ENCODE data around the gene OBSCN.

DNA sequence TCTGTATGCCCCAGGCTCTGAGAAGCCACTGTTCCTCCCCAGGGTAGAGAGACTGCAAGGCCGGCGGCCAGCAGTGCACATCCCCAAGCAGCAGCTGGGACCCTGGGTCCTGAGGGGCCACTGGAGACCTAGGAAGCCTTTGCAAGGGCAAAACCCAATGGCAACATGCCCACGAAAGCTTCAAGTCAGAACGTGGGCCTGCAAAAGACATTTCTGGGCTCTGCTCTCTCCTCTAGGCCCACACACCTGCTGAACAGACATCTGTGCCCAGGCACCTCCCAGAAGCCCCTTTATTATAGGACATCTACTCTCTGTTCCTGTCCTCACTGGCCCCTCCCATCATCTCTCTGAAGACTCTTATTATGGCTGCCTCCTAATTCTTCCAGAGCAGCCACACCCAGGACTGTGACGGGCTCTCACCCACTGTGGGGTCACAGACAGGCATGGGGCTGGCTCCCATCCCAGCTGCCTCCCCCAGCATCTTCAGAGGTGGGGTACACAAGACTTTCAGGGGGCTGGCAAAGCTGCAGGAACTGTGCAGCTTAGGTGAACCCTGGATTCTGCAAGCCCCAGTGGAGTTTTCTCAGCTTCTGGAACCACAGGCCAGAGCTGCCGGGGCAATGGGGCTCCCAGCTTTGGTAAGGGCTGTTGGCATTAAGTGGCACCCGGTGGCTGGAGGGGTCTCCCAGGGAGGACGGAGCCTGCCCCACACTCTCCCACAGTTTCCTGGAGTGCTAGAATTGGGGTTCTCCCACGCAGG, 186.1 kb downstream of the OBSCN start:
- TF ChIP-seq ELF4 (CRISPR knock-in tag; IDR thresholded peaks at IDR 0.05; ENCODE audit: borderline replicate concordance) = no peak
- TF ChIP-seq, protein P1, sequence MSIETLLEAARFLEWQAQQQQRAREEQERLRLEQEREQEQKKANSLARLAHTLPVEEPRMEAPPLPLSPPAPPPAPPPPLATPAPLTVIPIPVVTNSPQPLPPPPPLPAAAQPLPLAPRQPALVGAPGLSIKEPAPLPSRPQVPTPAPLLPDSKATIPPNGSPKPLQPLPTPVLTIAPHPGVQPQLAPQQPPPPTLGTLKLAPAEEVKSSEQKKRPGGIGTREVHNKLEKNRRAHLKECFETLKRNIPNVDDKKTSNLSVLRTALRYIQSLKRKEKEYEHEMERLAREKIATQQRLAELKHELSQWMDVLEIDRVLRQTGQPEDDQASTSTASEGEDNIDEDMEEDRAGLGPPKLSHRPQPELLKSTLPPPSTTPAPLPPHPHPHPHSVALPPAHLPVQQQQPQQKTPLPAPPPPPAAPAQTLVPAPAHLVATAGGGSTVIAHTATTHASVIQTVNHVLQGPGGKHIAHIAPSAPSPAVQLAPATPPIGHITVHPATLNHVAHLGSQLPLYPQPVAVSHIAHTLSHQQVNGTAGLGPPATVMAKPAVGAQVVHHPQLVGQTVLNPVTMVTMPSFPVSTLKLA (IDR thresholded peaks at IDR 0.05) = no peak
- no peak for TF ChIP-seq POLR2AphosphoS5 (IDR thresholded peaks at IDR 0.05; ENCODE audit: low read depth, low read length)
- TF ChIP-seq, protein P2, sequence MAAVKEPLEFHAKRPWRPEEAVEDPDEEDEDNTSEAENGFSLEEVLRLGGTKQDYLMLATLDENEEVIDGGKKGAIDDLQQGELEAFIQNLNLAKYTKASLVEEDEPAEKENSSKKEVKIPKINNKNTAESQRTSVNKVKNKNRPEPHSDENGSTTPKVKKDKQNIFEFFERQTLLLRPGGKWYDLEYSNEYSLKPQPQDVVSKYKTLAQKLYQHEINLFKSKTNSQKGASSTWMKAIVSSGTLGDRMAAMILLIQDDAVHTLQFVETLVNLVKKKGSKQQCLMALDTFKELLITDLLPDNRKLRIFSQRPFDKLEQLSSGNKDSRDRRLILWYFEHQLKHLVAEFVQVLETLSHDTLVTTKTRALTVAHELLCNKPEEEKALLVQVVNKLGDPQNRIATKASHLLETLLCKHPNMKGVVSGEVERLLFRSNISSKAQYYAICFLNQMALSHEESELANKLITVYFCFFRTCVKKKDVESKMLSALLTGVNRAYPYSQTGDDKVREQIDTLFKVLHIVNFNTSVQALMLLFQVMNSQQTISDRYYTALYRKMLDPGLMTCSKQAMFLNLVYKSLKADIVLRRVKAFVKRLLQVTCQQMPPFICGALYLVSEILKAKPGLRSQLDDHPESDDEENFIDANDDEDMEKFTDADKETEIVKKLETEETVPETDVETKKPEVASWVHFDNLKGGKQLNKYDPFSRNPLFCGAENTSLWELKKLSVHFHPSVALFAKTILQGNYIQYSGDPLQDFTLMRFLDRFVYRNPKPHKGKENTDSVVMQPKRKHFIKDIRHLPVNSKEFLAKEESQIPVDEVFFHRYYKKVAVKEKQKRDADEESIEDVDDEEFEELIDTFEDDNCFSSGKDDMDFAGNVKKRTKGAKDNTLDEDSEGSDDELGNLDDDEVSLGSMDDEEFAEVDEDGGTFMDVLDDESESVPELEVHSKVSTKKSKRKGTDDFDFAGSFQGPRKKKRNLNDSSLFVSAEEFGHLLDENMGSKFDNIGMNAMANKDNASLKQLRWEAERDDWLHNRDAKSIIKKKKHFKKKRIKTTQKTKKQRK (IDR thresholded peaks at IDR 0.05; ENCODE audit: low read length) = no peak
- TF ChIP-seq SALL2 (CRISPR knock-in tag; IDR thresholded peaks at IDR 0.05) = no peak
- no peak for TF ChIP-seq SMAD9 (CRISPR knock-in tag; IDR thresholded peaks at IDR 0.05)
- TF ChIP-seq POLR2A (IDR thresholded peaks at IDR 0.05; ENCODE audit: insufficient read depth in 1 of 2, low read depth in 2 of 2, low read length in 2 of 2) = no peak
- TF ChIP-seq, protein P3, sequence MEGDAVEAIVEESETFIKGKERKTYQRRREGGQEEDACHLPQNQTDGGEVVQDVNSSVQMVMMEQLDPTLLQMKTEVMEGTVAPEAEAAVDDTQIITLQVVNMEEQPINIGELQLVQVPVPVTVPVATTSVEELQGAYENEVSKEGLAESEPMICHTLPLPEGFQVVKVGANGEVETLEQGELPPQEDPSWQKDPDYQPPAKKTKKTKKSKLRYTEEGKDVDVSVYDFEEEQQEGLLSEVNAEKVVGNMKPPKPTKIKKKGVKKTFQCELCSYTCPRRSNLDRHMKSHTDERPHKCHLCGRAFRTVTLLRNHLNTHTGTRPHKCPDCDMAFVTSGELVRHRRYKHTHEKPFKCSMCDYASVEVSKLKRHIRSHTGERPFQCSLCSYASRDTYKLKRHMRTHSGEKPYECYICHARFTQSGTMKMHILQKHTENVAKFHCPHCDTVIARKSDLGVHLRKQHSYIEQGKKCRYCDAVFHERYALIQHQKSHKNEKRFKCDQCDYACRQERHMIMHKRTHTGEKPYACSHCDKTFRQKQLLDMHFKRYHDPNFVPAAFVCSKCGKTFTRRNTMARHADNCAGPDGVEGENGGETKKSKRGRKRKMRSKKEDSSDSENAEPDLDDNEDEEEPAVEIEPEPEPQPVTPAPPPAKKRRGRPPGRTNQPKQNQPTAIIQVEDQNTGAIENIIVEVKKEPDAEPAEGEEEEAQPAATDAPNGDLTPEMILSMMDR (CRISPR knock-in tag; IDR thresholded peaks at IDR 0.05) = no peak
- no peak for TF ChIP-seq ASH2L (IDR thresholded peaks at IDR 0.05; ENCODE audit: insufficient read length, low read depth, low read length)
- no peak for TF ChIP-seq EP300 (IDR thresholded peaks at IDR 0.05; ENCODE audit: low read depth in 2 of 2, low read length in 2 of 2)
- no peak for TF ChIP-seq EP300 (CRISPR knock-in tag; IDR thresholded peaks at IDR 0.05; ENCODE audit: borderline replicate concordance)
- no peak for TF ChIP-seq ZNF292 (CRISPR knock-in tag; IDR thresholded peaks at IDR 0.05; ENCODE audit: borderline replicate concordance, low read depth)
- TF ChIP-seq, protein P4, sequence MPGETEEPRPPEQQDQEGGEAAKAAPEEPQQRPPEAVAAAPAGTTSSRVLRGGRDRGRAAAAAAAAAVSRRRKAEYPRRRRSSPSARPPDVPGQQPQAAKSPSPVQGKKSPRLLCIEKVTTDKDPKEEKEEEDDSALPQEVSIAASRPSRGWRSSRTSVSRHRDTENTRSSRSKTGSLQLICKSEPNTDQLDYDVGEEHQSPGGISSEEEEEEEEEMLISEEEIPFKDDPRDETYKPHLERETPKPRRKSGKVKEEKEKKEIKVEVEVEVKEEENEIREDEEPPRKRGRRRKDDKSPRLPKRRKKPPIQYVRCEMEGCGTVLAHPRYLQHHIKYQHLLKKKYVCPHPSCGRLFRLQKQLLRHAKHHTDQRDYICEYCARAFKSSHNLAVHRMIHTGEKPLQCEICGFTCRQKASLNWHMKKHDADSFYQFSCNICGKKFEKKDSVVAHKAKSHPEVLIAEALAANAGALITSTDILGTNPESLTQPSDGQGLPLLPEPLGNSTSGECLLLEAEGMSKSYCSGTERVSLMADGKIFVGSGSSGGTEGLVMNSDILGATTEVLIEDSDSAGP (CRISPR knock-in tag; IDR thresholded peaks at IDR 0.05; ENCODE audit: borderline replicate concordance) = no peak
- no peak for TF ChIP-seq ZNF724P (CRISPR knock-in tag; IDR thresholded peaks at IDR 0.05; ENCODE audit: borderline replicate concordance)
- no peak for TF ChIP-seq ZNF33B (CRISPR knock-in tag; IDR thresholded peaks at IDR 0.05)
